GM19438 (cell line): Measurements from ENCODE around the gene ATXN10.

Experiments
- ATAC-seq: cut with Tn5 transposase; IDR thresholded peaks from one replicate; pipeline ENCODE4 v1.9.1; 2021; ENCODE audit warnings: low read depth; ENCODE audit not compliant: unreplicated experiment

The ATXN10 gene

DNA sequence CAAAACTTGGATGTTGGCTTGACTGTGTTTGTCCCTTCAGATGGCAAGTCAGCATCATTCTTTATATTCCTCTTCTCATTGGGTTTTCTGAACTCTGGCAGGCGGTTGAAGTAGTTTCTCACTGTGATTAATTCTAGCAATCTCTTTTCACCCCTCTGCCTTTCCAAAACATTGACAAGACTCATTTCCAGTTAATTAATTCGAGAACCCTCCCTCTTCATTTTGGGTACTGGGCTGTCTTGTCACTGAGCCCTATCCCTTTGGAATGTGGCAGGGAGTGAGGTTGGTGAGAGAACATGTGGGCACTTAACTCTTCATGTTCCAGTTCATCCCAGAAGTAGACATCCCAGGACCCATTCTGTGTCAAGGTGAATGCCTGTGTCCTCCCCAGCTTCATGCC lies 172.4 kb downstream of the ATXN10 start:
- ATAC-seq = no peak

DNA sequence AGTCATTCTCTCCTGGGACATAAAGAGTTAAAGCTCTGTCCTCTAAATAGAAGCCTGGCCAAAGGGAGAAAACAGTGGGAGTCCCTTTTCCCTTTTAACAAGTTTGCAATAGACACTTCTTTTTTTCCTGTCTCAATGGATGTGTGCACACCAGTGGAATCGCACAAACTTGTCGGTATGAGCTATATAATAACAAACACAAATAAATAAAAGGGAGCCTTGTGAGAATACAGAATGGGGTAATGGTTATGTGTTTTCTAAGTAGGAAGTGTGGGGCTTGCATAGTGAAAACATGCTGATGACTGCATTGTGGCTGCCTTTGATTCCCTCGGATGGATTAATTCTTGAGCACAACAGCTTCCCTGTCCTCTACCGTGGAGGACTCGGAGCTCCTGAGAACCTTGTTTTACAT lies 173.4 kb downstream of the ATXN10 start:
- no peak for ATAC-seq

DNA sequence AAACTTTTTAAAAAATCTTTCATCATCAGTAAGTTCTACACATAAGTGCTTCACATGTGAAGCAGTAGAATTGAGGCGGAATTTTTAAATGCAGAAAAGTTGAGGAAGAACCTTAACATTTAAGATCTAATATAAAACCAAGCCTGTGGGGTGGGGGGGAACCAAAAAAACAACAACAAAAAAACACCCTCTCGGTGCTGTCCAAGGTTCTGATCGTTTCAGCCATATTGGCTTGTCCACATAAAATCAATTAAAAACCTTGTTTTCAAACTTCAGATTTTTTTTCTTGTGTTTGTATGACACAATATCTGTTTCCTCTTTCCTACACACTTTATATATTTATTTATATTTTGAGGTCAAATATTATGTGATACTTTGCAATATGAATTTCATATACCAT lies 175.3 kb downstream of the ATXN10 start:
- ATAC-seq = no peak

DNA sequence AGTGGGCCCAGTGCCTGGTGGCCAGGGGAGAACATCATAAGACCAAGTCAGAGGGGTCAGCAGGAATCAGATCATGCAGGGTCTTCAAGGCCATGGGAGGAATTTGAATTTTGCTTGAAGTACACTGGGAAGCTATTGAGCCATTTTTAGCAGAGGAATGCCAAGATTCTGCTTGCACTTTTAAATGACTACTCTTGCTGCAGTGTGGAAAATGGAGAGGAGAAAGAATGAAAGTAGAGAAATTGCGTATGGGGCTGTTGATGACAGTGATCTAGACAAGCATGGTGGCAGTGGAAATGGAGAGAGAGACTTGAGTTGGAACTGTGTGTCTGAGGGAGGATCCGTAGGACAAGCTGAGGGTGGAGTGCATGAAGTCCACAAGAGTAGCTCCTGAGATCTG lies 177.3 kb downstream of the ATXN10 start:
- no peak for ATAC-seq

DNA sequence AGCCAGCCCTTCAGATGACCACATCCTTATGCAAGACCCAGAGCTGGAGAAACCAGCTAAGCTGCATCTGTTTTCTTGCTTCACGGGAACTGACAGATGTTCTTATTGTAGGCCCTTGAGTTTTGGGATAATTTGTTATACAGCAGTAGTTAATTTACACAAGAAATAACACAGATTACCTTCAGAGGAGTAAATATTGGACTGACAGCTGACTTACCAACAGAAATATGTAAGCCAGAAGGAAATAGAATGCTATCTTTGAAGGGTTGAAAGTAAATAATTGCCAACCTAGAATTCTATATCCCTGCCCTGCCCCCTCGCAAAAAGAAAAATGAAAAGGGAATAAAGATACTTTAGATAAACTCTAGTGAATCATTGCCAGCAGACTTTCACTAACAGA lies 181.2 kb downstream of the ATXN10 start:
- no peak for ATAC-seq

DNA sequence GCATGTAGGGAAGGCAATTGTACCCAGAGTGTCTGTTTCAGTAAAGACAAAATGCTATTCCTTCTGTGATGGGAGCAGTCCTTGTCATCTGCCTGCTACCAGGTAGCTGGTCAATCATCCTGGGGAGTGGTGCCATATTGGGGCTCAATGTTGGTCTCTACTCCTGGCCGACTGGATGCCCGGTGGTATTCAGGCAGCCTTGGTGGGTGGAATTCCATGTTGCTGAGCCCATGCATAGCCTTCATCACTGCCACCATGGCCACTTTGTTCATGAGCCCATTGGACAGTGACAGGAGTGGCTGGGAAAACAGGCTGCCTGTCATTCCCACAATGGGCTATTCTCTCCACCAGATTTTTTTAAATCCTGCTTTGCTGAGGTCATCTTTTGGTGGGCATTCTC lies 184.3 kb downstream of the ATXN10 start:
- no peak for ATAC-seq

DNA sequence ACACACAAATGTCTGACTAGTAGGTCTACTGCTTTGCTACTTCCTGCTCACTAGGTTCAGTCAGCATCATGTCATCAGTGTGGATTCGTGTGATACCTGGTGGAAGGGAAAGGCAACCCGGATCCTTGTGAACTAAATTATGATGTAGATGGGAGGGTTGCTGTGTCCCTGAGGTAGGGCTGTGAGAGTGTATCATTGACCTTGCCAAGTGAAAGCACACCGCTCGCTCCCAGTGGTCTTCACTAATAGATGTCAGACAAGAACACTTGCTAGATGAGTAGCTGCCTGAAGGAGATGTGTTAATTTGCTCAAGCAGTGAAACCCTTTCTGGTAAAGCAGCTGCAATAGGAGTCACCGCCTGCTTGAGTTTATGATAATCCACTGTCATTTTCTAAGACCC lies 185.9 kb downstream of the ATXN10 start:
- ATAC-seq = no peak

DNA sequence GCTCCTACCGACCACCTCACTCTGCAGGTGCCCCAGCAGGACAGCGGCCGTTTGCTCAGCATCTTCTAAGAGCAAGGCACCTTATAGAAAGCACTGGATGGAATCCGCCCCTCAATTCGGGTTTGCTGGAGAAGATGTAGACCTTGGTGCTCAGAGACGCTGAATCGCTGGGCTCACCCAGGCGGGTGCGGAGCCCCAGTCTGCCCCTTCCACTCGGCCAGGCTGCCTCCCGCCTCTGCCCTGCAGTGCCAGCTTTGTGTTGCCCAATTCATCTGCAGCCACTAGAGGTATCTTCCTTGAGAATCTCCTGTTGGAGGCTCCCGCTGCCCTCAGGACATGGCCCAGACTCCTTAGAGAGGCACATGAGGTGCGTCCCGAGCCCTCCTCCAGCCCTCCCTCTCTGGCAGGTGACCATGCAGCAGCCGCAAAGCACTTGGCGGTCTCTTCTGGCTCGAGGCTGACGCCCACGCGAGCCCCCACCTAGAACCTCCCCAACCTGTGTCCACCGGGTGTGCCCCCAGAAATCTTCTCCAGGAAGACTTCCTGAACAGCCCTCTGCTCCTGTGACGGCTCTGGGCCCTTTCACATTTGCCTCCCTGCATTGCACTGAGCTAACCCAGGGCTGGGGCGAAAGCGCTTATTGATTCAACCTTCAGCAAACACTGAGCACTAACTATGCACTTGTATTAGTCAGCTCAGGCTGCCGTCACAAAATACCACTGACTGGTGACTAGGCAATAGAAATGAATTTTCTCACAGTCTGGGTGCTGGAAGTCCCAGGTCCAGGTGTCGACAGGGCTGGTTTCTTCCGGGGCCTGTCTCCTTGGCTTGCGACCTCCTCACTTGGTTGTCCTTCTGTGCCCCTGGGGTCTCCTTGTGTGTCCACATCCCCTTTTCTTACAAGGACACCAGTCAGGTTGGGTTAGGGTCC lies 187.9 kb downstream of the ATXN10 start:
- no peak for ATAC-seq

DNA sequence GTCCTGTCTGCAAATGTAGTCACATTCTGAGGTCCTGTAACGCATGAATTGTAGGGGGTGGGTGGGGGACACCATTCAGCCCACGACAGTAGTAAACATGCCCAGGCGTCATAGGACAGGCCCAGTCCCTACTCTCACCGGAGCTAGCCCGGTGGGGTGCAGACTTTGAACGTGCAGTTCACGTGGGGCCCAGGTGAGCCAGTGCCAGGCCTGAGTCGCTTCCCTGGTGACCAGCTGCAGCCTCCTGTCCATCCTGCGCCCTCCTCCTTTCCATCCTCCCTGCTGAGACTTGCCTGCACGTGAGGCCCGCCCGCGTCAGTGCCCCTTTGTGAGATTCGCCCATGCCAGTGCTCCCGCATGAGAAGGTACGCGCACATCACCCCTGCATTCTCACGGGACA lies 188.6 kb downstream of the ATXN10 start:
- no peak for ATAC-seq

DNA sequence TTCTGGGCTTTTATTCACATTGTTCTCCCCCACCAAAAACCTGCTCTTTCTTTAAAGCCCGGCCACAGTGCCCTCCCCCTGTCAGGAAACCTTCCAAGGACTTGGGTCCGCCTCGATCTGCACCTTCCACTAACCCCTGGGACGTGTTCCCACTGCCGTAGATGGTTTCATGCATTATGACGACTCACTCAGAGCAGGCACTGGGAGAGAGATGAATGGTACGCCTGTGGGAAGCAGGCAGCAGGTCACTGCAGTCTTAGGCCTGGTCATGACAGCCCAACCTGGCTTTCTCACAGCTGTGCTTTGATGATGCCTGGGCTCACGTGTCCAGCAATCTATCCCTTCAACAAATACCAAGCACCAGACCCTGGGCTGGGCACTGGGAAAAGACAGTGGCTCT lies 189.6 kb downstream of the ATXN10 start:
- no peak for ATAC-seq

DNA sequence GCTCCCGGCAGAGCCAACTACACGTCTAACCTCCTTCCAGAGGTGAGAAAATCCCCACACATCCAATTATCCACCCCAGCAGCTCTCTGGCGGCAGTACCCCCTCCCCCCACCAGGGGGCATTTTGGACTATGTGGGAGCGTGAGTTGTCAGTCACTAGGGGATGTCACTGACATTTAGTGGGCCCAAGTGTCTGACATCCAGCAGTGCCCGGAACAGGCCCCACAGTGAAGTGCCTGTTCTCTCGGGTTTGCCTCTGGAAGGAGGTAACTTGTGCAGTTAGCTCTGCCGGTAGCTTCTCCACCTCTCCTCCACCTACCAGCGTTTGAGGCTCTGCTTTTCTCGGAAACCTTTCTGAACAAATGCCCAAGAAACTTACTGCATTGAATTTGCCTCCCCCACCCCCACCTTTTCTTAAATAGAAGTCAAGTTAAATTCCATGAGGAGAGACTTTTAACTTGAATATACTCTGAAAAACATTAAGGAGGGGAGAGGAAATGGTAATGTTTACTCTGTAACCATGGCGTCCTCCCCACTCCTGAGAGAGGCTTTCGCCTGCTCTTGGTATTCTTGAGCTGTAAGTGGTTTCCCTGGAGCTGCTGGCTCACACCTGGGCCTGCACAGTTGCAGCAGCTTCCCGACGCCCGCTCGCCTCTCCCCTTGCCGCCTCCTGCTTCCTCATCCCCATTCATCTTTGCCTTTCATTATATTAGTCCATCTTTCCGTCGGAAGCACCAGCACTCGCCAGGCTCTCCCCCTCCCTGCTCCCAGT lies 192.5 kb downstream of the ATXN10 start:
- ATAC-seq = no peak

DNA sequence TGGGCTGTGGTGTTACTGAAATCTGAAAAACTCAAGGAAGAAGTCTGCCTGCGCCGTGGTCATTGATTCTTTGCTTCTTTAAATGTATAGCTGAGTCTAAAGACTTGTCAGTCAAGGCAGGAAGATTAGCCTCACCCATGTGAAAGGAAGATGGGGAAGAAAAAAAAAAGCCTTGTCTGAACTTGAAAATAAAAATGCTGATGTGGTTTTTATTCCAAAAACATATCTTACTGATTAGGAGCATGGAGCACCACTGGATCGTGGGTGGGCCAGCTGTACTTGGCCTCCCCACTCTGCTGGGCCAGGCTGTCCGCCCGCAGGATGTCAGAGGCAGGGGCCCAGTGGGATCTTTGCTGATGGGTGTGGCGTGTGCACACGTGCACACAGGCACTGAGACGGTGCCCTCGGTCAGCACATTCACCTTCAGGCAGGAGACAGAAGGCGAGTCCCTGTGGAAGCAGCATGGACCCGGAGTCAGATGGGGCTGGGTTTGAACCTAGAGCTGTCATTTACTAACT lies 193.4 kb downstream of the ATXN10 start:
- no peak for ATAC-seq

DNA sequence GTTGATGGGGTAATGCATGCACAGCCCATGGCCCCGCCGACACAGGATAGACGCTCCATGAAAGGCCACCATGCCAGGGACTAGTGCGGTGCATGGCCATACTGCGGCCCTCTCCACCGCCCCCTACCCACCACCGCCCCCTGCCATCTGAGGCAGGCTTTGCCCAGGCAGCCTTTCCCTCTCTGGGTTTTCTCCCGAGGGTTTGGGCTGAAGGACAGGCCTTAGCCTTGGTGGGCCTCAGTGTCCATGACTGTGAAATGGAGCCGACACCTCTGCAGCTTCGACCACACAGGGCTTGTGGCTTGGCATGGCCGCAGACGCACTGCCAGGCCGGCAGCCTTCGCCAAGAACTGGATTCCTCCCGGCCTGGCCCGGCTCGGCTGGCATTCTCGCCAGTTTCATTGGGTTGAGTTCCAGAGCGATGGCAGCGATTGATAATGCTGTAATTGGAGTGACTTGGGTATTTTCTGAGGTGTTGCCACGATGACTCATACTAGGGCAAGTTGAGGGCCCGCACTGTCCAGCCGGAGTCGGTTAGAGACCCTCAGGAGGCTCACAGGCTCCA lies 194.0 kb downstream of the ATXN10 start:
- no peak for ATAC-seq

DNA sequence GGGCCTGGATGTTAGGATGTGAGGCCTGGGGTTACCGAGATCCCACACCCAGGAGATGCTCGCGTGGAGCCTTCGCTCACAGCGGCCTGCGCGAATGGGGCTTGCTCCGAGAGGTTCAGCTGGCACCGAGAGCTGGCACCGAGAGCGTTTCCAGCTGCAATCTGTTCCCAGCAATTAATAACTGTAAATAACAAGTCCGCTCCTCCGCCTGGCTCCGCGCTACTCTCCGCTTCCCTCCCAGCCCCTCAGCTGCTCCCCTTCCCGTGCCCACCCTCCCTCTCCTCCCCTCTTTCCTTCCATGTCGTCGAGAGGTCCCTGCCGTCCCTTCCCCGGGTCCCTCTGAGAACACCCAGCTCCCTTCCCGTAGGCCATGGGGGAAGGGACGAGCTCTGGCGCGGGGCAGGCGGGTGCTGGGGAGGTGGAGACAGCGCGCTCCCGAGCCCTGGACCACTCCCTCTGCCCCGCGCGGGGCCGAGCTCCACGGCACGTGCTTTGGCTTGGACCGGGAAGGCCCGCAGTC lies 194.6 kb downstream of the ATXN10 start:
- no peak for ATAC-seq

DNA sequence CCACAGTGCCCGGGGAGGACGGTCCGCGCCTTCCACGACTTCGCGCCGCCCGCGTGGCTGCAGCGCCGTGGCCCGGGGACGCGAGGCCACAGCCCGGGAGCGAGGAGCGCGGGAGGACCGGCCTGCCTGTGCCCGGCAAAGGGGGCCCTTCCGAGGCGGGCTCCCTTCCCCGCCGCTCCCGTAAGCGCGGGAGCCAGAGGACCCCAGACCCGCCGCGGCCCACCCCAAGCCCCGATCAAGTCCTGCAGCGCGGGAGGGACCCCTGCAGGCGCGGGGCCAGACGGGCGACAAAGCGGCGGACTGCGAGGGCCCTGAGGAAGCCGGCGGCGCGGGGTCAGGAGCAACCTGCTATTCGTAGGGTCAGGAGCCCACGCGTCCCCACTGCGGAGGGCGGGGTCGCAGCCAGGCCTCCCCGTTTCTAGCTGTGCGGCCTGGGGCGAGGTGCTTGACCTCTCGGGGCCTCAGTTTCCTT lies 195.0 kb downstream of the ATXN10 start:
- ATAC-seq = no peak

DNA sequence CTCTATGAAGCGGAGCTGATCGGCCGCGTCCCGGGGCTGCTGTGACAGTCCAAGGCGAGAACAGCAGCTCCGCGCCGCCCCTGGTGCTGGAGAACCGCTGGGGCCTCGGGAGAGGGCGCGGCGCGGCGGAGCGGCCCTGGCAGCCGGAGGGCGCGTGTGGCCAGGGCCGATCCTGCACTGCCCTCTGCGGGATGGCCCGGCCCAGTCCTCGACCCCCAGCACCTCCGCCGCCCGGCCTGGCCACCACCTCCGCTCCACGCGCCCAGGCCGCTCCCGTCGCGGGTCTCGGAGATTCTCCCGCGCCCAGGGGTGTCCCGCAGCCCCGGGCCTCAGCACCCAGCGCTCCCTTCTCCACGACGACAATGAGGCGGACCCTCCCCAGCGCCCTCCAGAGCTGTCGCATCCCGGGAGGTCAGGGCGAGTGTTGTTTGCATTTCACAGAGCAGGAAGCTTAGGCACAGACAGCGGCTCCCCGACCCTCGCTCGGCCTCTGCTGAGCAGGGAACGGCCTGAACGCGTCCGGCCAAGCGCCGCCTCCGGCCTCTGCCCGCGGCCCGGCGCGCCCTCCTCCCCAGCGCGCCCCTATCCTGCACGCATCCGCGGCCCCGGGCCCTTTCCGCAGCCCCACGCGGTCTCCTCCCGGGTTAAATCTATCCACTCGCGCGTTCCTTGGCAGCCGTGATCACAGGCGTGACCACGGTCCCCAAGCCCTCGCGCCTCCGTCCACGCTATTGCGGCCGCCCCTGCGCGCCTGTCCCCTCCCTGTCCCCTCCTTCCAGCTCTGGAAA lies 195.7 kb downstream of the ATXN10 start:
- no peak for ATAC-seq

DNA sequence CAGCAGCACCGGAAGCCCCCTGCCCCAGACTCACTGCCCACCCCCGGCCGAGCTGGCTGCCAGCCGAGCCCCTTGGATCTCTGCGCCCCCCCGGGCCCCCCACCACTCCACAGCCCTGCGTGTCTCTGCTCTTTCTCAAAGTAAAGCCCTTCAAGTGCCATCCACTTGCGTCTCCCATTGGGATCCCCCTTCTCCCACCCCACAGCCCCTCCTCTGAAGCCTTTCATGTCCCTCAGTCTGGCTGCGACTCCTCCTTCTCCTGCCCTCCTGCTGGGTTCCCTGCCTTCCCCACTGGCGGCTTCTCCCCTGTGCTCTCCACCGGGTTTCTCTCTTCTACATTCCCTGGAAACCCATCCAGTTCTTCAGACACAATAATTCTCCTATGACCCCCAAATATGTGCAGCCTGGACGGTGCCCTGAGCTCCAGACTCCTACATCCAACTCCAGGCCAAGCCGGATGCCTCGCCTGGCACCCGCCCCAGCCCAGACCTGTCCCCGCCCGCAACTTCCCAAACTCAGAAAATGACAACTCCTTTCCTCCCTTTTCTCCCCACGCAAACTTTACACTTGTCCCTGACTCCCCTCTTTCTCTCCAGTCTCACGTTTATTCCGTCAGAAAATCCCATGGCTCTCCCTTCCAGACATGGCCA lies 196.4 kb downstream of the ATXN10 start:
- no peak for ATAC-seq

DNA sequence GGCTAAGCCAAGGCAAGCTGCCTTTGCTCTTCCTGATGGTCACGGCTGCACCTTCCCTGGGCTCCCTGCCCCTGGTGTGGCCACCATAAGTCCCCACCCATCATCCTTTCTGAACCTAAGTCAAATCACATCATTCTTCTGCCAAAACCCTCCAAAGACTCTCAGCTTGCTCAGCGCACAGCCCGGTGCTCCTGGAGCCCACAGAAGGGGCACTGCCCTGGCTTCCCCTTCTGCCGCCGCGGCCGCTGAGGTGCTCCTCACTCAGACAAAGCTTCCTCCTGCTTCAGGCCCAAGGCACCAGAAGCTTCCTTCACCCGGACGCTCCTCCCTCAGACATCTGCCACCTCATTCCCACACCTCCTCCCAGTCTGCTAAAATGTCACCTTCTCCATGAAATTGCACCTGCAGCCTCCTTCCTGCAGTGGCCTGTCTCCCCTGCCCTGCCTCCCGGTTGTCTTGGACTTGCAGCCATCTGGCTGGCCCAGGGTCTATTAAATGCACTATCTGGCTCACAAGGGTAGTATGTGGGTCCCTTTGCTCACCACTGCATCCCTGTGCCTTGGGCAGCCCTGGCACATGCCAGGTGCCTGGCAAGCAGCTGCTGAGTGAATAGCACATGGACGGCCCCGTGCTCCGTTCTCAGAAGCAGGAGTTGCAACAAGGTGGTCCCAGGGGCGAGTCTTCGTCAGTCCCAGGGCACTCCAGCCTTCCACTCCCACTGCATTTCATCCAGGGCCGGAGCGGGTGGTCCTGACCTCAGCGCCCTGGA lies 197.1 kb downstream of the ATXN10 start:
- no peak for ATAC-seq

DNA sequence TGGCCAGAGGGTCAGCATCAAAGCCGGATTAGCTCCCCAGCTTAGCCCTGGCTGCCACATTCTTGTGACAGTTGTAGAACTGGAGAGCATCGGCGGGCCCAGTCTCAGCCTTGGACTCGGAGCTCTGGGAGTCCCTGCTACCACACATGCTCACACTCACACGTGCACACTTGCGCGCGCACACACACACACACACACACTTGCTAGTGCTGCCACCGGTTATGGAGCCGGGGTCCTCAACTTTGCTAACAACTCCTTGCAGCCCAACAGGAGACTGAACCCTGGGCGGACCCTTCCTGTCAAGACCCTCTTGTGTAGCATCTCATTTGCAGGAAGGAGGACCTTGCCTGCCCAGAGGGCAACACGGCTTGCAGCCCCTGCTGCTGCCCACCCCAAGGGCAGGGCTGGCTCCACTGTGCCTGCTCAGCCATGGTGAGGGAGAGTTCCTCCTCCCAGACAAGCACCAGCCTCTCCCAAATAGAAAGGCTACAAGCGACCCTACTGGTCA lies 197.8 kb downstream of the ATXN10 start:
- ATAC-seq = no peak
